ENCODE data around the gene OAS3.
"Not testable (repeated sequence)": the region's sequence is repeated elsewhere in the genome, so short reads cannot be mapped to it uniquely, and the experiment has no call there.

Gene OAS3

DNA sequence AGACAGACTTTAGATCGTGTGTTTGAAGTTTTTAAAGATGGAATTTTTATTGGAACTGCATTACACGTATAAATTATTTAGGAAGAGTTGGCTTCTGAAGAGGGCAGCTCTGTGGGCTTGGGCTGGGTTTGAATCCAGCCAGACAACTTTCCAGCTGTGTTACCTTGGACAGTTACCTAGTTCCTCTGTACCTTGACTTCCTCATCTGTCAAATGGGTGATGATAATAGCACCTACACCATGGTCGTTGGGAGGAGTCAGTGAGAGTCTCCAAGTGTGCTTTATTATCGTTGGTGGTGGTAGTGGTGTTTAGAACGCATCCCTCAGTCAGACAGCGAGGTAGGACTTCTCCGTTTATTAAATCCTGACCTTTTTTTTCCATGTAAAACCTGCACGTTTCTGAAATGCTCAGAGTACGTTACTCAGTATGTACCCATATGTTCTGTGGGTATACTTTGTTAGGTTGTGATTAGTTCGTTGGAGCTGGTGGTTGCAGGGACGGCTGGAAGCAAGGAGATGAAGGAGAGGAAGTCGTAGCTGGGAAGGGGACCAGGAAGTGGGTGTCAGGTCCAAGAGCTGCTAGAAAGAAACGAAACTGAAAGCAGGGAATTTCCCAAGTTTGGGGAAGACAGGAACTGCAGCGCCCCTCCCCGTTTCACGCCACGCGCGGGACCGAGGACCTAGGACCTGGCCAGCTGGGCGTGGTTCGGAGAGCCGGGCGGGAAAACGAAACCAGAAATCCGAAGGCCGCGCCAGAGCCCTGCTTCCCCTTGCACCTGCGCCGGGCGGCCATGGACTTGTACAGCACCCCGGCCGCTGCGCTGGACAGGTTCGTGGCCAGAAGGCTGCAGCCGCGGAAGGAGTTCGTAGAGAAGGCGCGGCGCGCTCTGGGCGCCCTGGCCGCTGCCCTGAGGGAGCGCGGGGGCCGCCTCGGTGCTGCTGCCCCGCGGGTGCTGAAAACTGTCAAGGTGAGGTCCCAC is at the start of gene OAS3:
TSS of gene OAS3 (plus strand) at position 734 of the 979 bp plus-strand sequence. CDS start at position 791, 57 bp downstream.
- peak; percentile 52 for DNase-seq

DNA sequence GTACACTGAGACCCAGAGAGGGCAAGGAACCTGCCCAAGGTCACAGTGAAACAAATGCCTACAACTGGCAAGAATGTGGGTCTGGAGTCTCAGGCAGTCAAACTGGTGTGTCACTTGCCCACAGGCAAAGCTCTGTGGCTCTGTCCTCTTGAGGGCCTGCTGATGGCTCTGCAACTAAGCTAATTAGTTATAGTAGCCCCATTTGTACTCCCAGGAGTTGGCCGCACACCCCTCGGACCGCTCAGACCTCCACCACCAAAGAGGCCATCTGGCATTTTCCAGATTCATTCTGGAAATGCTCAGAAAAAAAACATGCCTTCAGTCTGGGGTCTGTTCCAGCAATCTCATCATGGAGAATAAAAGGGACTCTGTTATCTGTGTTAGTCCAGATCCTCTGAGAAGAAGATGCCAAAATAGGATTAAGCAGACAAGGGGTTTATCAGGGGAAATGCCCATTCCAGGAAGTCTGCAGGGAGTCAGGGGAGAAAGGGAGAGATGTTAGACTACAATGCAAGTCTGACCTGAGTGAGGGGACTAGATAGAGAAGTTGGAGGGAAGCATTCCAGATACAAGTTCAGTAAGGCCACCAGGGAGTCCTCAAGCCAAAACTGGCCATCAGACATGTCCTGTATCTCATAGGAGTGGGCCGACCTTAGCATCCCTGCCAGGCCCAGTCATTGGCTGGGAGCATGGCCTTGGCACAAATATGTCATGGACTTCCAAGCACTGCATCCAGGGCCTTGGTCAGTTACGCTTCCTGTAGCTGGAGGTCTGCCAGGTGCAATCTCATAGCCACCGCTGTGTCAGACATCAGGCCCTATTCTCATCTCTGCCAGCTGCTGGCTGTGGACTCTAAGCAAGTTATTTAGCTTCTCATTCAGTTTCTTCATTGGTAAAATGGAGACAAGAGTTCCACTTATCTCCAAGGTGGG is 46.9 kb upstream of the OAS3 start:
- DNase-seq: no peak

DNA sequence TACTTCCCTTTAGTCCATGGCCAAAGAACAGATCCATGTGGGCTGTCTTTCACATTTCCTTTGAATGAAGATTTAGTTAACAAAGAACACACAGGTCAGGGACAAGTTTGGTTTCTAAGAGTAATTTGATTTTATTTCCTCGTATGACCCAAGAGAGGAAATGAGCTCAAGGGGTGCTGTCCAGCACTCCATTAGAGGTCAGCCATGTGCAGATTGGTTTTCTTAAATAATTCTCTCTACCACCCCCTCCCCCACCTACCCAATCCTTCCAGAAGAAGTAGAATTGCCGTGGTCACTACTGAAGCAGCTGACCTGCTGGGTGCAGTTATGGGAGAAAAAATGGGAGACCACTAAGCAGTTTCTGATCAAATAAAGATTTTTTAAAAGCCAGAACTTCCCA is 45.4 kb upstream of the OAS3 start:
- DNase-seq: no peak

- DNase-seq: no peak
These were observed 44.1 kb upstream of the OAS3 start for GRCh38 chr12:112894128-112894527.

DNA sequence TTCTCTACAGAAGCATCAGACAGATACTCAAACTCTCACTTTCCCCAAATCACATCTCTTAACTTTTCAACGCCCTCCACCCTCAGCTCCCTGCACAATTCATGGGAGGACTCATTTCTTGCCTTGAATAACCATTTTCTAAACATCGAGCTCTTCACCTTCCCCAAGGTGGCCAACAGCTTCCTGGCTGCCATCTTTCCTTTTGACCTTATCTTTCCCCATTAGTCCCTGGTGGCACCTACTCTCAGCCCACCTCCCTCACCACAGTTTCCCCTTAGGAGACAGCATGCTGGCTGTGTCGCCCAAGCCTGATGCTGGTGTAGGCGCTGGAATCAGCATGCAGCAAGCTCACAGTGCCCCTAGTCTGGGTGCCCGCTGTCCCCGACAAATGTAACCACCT is 39.9 kb upstream of the OAS3 start:
- DNase-seq: no peak

DNA sequence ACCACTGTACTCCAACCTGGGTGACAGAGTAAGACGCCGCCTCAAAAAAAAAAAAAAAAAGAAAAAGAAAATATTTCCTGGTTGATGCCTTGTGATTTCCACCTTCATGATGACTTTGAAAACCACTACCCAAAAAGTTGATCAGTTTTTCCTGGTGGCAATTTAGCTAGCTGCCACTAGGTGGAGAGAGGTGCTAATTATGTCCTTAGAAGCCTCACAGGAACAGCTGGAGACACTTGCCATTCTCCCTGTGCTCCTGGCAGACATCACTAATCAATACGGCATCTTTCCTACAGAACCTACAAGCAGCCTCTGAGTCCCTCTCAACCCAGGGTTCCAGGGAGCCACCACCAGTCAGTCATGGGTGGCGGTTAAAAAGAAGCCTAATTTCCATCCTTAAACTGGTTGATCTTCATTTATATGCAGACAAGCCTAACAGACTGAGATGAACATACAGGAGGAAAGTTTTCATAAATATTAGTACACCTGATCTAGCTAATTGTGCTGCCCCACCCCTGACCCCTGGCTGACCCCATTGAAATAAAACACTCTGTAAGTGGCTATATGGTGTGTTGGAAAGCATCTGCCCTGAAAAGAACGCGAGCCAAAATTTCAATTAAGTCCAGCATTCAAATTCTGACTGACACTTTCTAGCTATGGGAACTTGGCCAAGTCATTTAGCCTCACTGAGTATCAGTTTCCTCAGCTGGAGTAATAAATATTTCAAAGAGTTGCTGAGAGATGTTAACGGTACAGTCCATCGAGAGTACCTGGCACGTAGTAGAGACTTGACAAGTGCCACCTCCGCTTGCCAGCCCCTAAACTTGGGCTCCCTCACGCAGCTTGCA is 37.8 kb upstream of the OAS3 start:
- peak; percentile 47 for DNase-seq

DNA sequence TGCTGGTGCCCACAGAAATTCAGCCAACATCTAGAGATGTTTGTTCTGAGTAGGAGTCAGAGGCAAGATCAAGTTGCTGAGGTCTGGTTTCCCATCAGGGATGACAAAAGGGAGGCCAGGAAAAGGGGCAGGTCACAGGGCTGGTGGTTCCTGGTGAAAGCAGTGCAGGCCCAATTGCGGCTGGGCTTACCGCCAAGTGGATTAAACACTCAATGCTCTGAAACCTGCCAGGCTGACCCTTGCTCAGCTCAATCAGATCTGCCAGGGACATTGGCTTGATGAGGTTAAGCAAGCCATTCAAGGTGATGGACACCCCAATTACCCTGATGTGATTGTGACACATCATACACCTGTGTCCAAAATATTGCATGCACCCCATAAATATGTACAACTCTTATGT is 37.0 kb upstream of the OAS3 start:
- DNase-seq: no peak

GRCh38 chr12:112904571-112904970 is 33.7 kb upstream of the OAS3 start:
- no peak for DNase-seq

GRCh38 chr12:112905451-112906089 is 32.7 kb upstream of the OAS3 start:
- no peak for DNase-seq

DNA sequence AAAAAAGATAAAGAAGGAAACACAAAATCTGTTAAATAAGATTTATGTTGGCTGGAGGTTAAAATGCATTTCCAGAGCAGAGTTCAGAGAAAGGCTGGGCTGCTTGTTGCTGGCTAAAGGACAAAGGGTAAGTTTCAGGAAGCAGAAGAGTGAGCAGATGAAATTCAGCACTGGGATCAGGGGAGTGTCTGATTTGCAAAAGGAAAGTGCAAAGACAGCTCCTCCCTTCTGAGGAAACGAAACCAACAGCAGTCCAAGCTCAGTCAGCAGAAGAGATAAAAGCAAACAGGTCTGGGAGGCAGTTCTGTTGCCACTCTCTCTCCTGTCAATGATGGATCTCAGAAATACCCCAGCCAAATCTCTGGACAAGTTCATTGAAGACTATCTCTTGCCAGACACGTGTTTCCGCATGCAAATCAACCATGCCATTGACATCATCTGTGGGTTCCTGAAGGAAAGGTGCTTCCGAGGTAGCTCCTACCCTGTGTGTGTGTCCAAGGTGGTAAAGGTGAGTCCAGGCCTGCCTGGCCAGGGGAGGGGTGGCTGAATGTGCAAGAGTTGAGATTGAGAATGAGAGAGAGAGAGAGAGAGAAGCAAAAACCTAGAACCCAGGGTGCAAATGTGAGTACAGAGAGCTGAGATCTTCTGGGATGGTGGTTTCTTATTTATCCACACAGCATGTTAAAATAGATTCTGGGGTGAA is 31.4 kb upstream of the OAS3 start, which contains the start of gene OAS1:
TSS of gene OAS1 (plus strand) at position 251 of the 703 bp plus-strand sequence. CDS start at position 329, 78 bp downstream.
- peak; percentile 22 for DNase-seq

DNA sequence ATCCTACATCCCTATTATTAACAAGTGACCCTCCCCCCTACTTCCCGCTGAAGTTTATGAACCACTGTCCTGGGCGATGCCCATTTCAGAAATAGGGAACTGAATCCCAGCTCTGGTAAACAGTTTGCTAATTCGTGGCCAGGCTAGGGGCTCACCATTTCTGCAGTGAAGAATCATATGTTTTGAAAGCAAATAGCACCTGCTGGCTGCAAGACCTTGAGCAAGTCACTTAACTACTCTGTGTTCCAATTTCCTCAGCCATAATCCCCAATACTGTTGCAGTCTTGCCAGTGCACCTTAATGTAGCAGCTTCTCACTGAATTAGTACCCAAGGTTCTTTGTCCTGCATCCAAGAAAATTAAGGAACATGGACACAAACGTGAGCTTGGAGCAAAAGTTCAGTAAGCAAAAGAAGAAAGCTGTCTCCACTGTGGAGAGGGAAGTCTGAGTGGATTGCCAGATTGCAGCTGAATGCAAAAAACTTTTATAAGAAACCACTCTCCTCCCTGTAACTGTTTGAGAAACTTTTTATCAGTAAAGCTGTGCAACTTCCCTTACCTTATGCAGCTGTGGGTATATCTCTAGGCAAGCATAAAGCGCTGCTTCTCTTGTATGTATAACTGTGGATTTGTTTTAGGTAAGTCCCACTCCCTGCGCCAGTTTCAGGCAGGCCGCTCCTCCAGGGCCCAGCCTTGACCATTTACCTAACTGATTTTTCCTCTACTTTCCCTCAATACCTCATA is 30.7 kb upstream of the OAS3 start:
- no peak for DNase-seq

- DNase-seq: no peak
These were observed 29.7 kb upstream of the OAS3 start for GRCh38 chr12:112908548-112908947.

DNA sequence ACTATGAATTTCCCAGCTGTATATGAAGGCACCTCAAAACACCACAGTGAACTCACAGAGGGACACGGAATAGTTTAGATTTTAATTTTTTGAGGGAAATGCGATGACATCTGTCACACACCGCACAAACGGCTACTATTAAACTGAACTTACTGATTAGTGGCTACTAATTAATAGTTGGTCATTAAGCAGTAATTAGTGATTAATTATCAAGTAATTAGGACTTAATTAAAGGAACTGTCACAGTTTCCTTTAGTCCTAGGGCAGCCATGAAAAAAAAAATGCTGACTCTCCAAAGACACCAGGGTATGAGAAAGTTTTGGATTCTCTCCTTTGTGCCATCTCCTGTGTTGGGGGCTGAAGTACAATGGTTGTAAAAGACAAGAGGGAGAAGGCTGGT is 28.6 kb upstream of the OAS3 start:
- no peak for DNase-seq

DNA sequence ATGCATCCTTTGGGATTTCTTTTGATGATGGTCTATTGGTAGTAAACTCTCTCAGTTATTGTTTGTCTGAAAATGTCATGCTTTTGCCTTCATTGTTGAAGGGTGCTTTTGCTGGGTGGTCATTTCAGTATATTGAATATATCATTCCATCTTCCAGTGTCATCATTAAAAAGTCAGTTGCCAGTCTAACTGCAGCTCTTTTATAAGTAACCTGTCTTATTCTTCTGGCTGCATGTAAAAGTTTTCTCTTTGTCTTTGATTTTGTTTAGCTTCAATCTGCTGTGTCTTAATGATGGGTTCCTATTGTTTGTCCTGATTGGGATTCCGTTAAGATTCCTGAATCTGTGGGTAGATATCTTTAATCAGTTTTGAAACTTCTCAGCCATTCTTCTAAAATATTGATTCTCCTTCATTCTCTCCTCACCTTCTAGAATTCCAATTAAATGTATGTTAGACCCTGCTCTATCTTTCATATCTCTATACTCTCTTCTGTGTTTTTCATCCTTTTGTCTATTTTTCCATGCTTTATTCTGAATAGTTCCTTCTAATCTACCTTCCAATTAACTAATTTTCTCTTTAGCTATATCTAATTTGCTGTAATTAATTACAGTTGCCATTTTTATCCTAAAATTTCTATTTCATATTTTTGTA is 25.1 kb upstream of the OAS3 start:
- DNase-seq: no peak

DNA sequence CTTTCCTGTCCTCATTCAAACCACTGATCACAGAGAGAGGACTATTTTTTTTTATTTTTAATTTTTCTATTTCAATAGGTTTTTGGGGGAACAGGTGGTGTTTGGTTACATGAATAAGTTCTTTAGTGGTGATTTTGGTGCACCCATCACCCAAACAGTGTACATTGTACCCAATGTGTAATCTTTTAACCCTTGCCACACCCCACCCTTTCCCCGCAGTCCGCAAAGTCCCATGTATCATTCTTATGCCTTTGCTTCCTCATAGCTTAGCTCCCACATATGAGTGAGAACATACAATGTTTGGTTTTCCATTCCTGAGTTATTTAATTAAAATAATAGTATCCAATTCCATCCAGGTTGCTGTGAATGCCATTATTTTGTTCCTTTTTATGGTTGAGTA is 24.4 kb upstream of the OAS3 start:
- not testable (repeated sequence) for DNase-seq

- no peak for DNase-seq
These were observed 22.0 kb upstream of the OAS3 start for GRCh38 chr12:112916270-112916669.

DNA sequence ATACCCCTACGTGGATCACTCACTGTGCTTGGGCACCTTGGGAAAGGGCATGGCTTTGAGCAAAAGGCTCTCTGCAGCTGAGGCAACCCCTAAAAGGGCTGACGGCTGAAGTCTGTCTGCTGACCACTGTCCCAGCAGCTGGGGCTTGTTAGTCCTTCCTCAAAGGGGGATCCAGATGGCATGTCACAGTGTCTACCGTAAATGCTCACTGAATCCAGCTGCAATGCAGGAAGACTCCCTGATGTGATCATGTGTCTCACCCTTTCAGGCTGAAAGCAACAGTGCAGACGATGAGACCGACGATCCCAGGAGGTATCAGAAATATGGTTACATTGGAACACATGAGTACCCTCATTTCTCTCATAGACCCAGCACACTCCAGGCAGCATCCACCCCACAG is 19.2 kb upstream of the OAS3 start:
- no peak for DNase-seq

GRCh38 chr12:112924986-112925385 is 13.3 kb upstream of the OAS3 start:
- no peak for DNase-seq

DNA sequence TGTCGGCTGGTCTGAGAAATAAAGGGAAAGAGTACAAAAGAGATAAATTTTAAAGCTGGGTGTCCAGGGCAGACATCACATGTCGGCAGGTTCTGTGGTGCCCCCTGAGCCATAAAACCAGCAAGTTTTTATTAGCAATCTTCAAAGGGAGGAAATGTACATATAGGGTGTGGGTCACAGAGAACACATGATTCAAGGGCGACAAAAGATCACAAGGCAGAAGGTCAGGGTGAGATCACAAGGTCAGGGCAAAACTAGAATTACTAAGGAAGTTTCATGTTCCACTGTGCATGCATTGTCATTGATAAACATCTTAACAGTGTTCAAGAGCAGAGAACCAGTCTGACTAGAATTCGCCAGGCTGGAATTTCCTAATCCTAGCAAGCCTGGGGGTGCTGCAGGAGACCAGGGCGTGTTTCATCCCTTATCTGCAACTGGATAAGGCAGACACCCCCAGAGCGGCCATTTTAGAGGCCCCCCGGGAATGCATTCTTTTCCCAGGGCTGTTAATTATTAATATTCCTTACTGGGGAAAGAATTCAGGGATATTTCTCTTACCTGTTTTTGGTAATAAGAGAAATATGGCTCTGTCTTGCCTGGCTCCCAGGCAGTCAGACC is 11.7 kb upstream of the OAS3 start:
- DNase-seq: not testable (repeated sequence)

- no peak for DNase-seq
These were observed 10.8 kb upstream of the OAS3 start for GRCh38 chr12:112927475-112927874.

Data from stimulated activated CD4-positive, alpha-beta T cell treated with anti-CD3 and anti-CD28 coated beads, Interleukin-1b, Interleukin-23, amount 100 ng/mL, for 48 hours (primary cell).